Hematopoietic multipotent progenitor cell (in vitro differentiated cells): ENCODE data around the gene IMP3. TPM values are rescaled to one million over a fixed set of nuclear protein-coding genes. Genes with fewer than 3 reads are reported as not detected.

Experiments used
- DNase-seq, 3 donors: peaks; one replicate each; pipeline ENCODE4 v3.0.0-alpha.2; 2011 to 2015; ENCODE audit warnings: low read depth in 2 of 3, low spot score in 2 of 3
- total RNA-seq: library from RNA; depleted of rRNA; stranded (reverse); fragments of >200 nt; gene quantifications from one replicate; pipeline ENCODE4 v1.2.3, GENCODE V29; 2012

The IMP3 gene
- total RNA-seq, 1 donor = 199 TPM

DNA sequence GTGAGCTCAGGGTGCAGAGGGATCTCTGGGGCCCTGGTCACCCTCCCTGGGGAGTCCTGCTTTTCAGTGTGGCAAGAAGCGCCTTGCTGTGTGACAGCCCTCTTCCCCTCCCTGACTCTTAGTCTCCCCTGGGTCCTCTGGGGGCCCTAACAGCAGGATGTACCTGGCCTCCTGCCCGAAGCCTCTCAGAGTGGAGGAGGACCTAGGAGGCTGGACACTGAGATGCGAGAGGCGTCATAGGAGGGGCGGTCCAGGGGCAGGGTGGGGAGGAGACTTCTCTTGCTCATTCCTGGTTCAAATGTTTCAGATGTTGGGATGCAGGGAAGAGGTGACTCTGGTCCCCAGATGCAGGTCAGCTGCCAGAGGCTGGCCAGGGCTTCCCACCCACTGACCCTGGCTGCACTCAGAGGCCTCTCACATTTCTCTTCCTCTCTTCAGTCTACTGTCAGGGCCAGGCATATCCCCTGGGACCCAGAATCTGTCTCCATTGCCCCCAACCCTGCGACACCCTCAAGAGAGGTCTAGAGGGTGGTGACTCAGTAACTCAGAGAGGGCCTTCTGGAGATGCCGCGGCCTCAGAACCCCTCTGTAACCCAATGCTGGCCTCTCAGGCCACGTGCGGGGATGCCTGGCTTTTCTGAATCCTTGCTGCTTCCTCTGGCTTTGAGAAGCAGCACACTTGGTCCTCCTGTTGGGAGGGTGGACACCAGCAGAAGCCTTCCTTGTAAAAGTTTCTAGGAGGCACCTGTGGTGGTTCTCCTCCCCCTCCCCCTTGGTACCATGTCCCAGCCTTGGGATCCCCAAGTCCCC, 33.6 kb upstream of the IMP3 start:
- no peak for DNase-seq

DNA sequence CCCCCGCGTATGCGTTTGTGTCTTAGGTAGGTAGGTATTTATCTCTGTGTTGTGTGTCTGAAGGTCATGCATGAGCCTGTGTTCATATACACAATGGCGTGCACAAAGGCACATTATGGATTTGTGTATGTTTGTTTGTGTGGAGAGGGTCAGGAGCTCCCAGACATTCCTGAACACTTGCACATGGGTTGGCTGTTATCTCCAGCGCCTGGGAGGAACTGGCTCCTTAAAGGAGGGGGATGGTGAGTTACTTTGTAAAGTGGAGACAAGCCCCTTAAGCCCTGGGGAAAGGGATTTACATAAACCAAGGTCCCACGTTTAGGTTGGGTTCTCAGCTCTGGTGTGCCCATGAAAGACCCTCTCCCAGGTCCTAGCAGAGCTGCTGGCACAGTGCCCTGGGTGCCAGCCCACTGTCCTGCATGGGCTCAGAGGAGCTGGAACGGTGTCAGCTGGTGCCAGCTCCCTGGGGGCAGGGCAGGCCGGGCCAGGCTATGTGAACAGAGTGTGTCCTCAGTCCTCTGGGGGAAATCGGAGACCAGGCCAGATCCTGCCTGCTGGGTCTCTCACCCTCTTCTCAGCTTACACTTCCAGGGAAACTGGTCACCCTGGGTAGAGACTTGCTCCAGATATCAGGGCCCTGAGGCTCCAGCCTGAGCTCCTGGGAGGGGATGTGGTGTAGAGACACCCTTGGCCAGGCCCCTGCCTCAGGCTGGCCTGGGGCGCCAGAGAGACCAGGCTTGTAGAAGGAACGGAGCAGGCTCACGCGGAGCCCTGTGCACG, 32.8 kb upstream of the IMP3 start:
- no peak for DNase-seq

DNA sequence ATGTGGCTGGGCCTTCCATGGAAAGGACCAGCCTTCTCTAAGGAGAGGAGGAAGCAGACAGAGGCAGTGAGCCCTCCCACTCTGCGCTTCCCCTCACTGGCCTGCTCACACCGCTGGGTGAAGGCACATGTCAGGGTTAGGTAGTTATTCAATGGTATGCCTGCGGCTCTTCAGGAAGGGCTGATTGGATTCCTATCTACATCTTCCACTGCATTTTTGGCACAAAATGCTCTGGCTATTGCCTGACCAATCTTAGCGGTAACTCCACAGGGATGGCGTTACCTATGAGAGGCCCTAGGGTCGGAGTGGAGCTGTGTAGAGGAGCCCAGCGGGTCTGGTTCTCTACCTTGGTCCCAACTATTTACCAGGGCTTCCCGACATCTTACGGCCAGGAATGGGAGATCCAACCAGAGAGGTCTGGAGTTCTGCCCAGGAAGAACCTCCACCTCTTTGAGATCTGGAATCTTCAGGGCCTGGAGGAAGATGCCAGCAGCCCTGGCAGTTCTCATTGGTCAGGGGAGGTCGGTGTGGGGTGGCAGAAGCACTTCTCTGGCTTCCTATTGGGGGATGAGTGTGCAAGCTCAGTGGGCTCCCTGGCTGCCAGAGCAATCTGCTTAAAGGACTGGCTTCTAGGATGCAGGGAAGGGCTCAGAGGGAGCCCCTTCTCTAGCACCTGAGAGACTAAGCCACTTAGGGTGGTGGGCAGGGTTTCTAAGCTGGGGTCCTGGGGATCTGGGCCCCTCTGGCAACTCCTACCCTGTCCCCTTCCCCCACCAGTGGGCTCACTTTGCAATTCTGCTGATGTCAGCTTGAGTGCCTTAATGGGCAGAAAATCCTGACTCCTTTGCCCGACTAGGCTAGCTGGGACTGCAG, 31.9 kb upstream of the IMP3 start:
- DNase-seq = no peak

DNA sequence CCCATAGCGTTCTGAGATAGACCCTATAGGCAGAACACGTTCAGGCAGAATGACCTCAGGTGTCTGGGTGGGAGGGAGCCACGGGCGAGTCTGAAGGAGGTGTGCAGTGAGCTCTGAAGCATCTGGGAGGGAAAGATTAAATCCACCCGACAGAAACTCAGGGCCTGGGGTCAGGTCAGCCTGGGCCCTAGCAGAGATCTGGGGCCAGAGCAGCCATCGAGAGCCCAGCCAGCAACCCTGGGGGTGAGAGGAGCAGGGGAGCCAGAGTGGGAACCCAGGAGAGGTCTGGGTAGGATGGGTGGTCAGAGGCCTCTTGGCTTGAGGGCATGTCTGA, 29.8 kb upstream of the IMP3 start:
- no peak for DNase-seq

DNA sequence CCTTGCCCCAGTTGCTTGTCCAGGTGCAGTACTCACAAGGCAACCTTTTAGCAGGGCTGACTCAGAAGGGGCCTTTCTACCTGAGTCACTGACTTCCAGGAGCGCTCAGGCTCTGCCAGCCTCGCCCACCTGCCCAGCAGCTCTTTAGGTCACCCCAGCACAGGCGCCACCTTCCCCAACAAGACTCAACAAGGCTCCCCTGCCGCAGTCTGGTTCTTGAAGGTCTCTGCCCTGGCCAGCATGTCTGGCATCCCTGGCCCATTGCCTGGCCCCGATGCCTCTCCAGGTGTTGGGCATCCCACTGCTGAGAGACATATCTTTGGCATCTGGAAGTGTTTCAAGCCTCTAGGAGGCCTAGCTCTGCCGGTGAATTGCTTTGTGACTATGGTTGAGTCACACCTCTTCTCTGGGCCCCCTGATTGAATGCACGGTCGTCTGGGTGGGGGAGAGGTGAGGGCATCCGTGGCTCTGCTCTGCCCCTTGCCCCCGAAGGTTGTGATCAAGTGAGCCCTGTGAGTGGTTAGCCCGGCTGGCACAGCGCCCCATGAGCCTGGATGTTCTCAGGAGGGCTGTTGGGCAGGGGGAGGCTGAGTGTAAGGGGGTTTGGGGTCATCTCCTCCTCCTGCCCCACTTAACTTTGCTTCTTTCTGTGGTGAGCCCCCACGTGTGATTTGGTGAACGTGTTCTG, 29.3 kb upstream of the IMP3 start:
- no peak for DNase-seq

DNA sequence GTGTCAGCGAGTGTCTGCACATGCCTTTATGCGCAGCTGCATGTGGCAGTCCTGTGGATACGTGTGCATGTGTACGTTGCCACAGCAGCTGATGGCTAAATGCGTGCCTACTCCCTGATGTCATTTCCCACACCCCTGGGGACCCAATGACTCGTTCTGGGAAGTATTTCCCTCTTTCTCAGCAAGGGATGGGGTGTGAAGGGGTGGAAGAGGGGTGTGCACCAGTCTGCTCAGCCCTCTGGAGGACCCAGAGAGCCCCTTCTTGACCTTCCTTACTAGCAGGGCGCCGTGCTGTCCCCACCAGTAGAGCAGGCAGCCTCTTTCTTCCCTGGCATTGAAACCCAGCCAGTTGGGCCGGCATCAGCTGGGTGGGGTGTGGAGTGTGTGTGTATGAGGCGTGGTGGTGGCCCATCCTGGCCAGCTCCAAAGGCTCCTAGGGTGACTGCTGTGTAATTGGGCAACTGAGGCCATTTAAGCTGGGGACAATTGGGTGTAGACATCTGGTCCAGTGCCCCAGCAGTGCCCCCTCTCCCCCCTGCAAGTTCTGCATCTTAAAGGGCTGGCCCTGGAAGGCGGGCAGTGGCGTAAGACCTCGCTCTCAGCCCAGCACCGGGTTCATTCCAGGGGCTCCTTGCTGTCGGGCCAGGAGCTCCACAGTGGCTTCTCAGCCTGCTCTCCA, 26.9 kb upstream of the IMP3 start:
- DNase-seq = no peak

DNA sequence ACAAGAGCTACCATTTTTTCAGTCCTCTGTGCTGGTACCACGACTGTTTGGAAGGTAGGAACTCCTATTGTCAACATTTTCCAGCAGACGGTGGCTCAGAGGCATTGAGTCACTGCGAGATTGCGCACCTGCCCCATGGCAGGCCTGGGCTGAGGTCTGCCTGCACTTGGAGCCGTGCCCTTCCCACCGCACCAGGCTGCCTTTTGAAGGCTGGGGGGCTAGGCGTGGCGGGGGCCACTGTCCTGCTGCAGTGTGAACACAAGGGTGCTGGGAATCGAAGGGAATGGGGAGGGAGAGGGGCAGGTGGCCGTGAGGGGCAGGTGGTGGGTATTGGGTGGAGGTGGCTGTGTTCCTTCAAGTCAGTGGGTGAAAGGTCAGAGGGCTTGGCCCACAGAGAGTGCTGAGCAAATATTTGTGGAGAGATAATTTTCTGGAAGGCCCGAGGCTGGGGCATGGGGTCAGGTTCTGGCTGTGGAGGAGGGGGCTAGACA, 24.0 kb upstream of the IMP3 start:
- DNase-seq = no peak

DNA sequence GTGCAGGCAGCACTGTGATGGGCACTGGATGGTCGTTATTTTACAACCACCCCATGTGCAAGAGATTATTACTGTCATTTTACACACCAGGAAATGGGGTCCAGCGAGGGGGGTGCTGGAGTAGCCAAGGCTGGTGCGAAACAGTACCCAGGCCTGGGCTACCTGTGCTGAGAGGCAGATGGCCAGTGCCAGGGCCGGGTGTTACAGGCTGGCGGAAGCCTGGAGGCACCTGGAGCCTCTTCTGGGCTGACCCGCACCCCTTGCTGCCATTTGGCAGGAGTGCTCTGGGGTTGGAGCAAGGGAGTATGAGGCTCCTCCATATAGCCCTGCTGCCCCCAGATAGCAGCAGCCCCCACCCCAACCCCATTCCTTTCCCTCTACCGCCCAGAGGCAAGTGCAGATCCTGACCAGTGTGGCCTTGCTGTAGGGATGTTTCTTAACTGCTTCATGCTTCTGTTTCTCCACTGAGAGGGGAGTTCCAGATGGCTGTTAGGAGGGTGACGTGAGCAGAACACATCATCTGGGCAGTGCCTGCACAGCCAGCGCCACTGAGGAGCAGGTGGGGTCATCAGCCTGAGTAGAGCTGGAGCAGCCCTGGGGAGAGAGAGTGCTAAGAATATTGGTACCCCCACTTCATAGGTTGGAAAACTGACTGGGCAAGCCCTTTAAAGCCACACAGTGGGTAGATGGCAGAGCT, 22.9 kb upstream of the IMP3 start:
- DNase-seq = no peak

DNA sequence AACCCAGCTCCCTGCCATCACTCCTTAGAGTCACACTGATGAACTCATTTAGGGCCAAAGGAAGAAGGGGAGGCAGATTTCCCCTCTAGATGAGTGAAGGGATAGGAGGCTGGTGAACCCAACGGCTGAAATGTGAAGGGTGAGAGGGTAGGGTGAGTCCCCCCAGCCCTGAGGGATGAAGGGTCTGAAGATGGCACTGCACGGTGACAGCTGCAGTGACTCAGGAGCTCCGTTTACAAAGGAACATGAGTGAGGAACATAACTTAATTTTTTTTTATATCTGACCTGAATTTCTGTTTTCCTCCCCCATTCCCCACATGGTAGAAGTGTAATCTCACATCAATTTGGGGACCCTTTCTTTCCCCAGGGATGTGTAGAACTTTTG, 21.7 kb upstream of the IMP3 start:
- DNase-seq = no peak

DNA sequence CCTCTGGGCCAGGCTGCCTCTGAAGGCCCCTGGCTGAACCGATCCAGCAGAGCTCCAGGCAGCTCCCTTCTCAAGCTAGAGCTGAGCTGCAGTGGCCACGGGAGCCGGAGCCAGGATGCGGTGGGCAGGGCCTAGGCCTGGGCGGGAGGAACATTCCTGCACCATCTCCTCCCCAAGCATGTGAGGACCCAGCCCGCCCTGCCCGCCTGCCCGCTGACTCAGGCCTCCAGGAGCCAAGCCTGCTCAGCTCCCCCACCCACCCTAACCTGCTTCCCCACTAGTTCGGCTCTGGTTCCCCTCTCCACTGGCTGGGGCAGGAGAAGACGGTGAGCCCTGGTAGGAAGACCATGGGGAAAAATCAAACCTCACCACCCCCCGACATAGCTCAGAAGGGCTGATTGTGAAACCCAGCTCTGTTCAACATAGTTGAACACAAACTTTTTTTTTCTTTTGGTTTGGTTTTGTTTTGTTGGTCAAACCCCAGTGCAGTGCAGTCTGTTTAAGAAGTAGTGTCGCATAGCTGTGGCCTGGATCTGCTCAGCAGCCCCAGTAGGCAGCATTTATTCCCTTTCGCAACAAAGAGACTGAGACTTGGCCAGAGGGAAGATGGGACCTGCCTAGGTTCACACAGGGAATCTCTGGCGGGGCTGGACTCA, 21.2 kb upstream of the IMP3 start:
- DNase-seq = no peak

DNA sequence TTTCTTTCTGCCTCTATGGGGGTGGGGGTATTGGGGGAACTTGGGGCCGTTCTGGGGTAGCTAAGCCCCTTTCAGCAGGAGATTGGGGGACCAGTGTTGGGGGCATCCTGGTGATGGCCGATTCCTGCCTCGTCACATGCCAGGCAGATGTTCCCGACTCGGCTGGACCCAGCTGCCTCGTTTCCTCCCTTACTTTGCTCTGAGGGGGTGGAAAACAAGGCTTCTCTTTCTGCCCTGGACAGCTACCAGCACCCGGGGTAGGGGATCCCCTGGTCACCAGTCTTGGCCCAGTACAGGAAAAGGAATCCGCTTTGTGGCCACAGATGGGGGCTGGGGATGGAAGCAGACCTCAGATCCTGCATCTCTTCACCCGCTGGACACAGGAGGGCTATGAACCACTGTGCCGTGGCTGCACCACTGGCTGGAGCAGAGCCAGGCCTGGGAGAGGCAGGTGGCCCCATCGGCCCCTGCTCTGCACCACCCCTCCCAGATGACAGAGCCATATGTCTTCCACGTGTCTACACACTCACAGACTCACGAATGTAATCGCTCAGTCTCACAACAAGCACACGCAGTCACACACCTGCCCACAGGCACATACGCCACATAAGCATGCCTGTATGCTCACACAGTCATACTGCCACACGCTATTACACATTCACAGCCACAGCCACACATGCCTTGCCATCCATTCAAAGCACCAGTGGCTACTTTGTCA, 20.1 kb upstream of the IMP3 start:
- DNase-seq = no peak

DNA sequence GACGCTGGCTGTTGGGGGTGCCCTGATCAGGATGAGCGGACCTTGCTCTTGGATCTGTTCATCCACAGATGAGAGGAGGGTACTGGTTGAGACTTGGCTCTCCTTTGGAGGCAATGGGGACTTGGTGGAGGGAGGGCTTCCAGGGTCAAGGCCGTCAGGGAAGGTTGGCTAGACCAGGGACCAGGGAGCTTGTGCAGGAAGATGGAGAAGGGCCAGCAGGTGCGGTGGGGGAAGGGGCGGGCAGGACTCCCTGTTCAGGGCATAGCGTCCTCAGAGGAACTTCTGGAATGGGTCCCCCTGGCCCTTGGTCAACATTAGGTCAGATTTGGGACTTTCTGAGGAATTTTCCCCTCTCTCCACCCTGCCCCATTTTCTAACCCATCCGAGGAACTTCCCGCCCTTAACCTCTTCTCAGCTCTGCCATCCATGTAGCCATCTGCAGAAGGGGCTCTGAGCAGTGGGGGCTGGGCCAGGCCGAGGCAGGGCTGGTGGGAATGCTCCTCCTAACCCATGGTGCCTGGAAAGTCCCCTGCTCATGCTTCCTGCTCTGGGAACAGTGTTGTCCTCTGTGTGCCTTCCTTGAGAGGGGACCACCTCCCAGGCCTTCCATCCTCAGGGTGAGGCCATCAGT, 19.2 kb upstream of the IMP3 start:
- DNase-seq = no peak

DNA sequence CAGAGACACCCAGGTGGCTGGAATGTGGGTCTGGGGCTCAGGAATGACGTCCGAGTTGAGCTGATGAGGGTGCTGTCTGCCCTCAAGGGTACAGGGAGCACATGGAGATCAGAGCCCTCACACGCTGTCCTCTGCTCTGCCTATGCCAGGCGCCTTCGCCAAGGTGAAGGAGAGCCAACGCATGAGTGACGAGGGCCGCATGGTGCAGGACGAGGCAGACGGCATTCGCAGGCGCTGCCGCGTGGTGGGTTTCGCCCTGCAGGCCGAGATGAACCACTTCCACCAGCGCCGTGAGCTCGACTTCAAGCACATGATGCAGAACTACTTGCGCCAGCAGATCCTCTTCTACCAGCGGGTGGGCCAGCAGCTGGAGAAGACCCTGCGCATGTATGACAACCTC, 16.8 kb upstream of the IMP3 start:
- DNase-seq = no peak

DNA sequence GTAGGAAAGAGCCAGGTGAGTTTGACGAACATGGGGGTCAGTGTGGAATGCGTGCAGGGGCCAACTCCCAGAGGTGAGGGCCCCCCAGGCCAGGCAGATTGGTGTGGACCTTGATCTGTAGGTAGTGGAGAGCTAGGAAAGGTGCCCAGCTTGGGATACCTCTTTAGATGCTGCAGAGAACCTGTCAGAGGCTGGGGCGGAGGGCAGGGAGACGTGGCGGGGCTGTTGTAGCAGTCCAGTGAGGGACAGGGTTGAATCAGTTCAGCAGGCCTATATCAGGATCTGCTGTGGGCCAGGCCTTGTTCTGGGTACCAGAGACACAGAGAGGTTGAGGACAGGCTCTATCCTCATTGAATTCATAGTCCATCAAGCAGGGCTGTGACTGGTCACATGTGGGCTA, 16.3 kb upstream of the IMP3 start:
- DNase-seq = no peak

DNA sequence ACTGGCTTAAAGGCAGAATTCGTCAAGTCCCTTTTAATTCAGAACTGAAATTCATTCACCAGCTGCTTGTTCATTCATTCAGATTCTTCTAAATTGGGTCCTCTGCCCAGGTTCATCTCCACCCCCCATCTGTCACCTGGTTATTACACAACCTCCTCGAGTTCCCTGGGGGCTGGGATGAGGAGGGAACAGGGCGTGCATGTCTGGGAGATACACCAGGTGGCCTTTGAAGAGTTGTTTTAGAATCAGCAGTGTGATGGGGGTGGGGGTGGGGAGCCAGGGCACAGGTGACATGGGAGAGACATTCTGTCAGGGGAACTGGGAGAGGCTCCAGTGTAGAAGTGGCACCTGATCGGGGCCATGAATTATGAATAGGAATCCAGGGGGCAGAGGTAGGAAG, 15.9 kb upstream of the IMP3 start:
- no peak for DNase-seq

DNA sequence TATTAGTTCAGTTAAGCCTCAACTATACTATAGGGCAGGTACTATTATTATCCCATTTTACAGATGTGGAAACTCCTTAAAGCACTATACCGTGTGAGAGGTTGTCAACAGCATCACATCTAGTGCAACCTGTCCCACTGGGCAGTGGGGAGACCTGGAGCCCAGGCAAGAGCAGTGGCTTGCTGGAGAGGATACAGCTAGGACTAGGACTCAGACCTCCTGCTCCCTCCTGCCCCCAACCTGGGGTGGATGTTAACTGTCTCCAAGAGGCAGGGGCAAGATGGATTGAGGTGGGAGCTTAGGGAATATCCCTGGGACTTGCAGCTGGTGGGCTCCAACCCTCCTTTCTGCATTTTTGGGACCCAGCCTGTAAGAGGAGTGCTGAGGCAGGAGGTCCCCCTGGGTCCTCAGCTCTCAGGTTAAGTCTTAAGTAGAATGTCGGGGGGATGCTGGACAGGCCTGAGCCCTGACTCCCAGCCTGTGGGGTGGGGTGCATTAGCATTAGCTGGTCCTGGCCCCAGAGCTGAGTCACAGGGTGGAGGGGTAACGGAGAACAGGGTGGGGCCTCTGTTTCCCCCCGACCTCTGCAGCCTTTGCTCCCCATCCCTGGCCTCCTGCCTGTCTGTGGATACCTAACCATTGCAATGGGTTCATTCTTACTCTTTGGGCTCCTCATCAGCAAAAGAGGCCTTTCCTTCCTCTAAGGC, 14.3 kb upstream of the IMP3 start:
- DNase-seq = no peak

DNA sequence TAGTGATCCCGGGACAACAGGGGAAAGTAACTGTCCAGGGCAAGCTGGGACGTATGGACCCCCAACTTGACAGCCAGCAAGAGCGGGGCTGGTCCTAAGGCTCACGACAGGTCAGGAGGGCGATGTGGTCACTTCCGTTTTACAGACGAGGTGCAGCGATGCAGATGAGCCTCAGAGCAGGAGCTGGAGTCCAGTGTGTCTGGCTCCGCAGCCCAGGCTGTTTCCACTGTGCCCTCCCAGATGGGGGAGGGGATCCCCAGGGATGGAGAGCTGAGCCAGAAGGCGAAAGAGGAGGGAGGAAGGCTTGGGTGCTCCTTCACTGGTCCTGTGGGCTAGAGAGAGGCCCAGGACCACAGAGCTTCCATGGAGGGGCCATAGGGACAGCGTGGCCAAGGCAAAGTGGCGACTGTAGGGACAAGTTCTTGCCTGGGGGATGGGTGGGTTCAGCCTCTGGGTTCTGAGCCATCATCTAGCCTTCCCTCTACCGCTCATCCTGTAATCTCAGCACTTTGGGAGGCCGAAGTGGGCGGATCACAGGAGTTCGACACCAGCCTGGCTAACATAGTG, 13.4 kb upstream of the IMP3 start:
- DNase-seq = no peak
